Erythroblast (primary cell): ENCODE measurements around the gene BCL2L11.

Experiments
- GATA1 ChIP-seq: IDR thresholded peaks from 2 replicates; pipeline ENCODE4 v1.6.1; 2011; ENCODE audit warnings: low read depth, mild to moderate bottlenecking, control low read depth, low read length, moderate library complexity
- POLR2A ChIP-seq: IDR thresholded peaks from 2 replicates; pipeline ENCODE4 v1.6.1; 2011; ENCODE audit warnings: mild to moderate bottlenecking, low read length

- TF ChIP-seq POLR2A (no peak), GATA1 (no peak)
Observed at GRCh38 chr2:111178730-111179405, 58.2 kb downstream of the BCL2L11 start.
